Left cardiac atrium (tissue), 4 donors: ENCODE data around the gene TTLL8. TPM values are rescaled to one million over a fixed set of nuclear protein-coding genes. Genes with fewer than 3 reads are reported as not detected.

Experiments
- ATAC-seq, 2 donors: fragments of 200-7000 bp; cut with Tn5 transposase; one replicate each; pipeline ENCODE4 v1.9.1; 2020; ENCODE audit warnings: mild to moderate bottlenecking in 2 of 2, moderate library complexity in 2 of 2
- DNase-seq: peaks from one replicate; pipeline ENCODE4 v3.0.0-alpha.2; 2020
- intact Hi-C, 2 donors: fragments of 100-400 bp; cut with DNase I; formaldehyde crosslinking; loops; one replicate each; pipeline versions ENCODE4 v1.14.1 to v1.15.1; 2022 to 2023
- total RNA-seq, 2 donors: library from RNA; stranded (reverse); fragmentation: NEBNext Ultra II Directional; extraction: Animal tissue kit (Norgen Biotek cat#: 25700); gene quantifications; one replicate each; pipeline ENCODE4 v1.2.1, GENCODE V29; 2021
- donor health status: DM: no; HTN: yes; CAD: no.
- donor health status: DM: no; HTN: yes; CAD: no; lungs with severe emphysema.
- donor health status: DM: yes; HTN: yes; CAD: no.
- donor health status: Dilated cardiomyopathy.

Gene TTLL8
- total RNA-seq, 2 donors from 2014 or later, result not detected

DNA sequence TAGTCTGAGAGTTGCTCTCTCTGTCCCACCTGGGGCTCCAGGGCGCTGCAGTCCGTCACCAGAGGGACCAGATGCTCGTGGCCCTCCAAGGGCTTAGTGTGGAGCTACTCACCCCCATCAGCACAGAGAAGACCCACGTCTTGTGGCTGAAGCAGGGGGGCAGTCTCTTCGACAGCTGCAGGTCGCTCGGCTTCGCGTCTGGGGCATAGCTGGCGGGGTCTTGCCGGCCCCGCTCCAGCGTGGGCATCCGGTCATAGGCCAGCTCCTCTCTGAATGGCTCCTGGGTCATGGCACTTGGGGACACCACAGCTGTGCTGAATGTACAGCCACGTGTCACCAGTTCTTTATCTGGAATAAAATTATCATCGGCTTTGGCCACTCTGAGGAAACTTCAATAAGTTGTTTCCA is 26.5 kb upstream of the TTLL8 start:
- ATAC-seq (no peak), DNase-seq (no peak)
- intact Hi-C loops, result no loop called here

DNA sequence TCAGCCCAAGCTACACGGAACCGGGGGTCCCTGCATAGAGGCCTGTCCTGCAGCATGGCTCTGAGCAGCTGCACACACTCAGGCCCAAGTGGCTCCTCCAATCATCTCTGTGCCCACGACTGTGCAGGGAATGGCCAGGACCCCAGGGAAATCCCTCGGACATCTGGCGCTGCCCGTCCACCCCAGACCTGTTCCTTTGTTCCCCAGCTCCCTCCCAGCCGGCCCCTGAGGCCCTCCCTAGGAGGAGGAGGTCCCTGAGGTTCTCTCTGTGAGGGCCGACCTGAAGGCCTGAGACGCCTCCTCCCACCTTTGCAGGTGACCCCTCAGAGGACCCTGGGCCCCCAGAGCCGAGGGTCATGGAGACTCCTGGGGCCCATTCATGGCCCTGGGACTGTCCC is 26.0 kb upstream of the TTLL8 start:
- intact Hi-C loops, result no loop called here
- no peak for ATAC-seq
- no peak for DNase-seq

DNA sequence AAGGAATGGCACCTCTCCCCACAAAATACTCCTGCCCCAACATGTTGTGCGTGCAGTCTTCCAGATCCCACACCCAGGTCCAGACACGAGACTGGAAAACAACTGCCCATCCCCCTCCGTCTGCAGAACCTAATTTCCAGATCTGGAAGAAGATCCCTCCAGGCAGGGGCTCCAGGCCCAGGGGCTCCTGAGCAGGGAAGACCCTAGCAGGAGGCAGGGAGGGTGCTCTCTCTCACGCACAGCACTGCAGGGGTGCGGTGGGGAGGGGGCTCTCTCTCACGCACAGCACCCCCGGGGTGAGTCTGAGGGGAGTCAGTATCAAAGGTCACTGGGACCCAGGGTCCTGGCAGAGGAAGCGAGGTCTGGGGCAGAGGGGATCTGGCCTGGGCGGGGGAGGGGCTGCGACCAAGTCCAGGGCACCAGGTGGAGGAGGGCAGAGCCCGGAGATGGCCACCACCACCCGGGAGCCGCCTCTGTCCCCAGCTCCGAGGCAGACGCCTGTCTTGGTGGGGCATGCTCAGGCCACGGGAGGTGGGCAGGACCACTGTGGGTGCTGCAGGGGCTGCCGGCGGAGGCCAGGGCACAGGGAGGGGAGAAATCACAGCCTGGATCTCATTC is 25.5 kb upstream of the TTLL8 start:
- intact Hi-C loops, result no loop called here
- ATAC-seq, result no peak
- DNase-seq, result no peak

DNA sequence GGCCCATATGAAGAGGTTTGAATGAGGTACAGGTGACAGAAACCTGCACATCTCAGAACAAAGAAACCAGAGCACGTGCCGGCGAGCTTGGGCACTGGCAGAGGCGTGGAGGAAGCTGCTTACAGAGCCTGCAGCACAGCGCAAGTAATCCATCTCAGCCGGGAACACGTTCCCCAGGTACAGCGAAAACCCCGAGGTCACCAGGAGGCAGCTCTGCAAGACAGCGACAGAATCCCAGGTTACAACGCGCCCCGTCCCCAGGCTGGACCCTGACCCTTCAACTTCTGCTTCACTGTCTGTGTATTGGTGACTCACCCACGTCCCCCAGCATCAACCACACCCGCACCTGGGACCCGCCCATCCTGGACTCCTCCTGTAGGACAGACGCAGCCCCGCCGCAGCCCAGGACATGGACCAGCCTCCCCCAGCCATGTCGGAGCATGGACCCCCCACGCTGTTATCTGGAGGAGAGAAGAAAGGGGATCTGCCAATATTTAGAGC is 24.9 kb upstream of the TTLL8 start:
- no peak for DNase-seq
- no peak for ATAC-seq
- intact Hi-C loops, result no loop called here

DNA sequence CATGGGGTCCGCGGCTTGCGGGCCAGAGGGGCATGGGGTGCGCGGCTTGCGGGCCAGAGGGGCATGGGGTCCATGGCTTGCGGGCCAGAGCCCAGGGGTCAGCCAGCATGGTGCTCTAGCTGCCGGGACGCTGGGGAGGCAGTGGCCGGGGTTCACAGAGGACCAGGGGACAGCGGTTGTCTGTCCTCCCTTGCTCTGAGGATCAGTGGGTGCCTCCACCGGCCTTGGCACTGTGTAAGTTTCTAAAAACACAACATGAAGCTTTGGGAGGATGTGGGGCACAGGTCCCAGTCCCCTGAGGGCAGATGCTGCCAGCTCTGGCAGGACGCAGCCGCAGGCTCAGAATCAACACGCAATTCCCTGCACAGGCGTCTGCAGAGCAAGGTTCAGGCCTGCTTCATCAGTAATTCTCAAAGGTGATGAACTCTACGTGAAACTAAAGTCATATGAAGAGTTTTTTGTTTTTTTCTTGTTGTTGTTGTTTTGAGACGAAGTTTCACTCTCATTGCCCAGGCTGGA is 24.2 kb upstream of the TTLL8 start:
- no peak for DNase-seq
- intact Hi-C loops, result no loop called here
- ATAC-seq, result peak in 1 of 2 donors; percentile 62

DNA sequence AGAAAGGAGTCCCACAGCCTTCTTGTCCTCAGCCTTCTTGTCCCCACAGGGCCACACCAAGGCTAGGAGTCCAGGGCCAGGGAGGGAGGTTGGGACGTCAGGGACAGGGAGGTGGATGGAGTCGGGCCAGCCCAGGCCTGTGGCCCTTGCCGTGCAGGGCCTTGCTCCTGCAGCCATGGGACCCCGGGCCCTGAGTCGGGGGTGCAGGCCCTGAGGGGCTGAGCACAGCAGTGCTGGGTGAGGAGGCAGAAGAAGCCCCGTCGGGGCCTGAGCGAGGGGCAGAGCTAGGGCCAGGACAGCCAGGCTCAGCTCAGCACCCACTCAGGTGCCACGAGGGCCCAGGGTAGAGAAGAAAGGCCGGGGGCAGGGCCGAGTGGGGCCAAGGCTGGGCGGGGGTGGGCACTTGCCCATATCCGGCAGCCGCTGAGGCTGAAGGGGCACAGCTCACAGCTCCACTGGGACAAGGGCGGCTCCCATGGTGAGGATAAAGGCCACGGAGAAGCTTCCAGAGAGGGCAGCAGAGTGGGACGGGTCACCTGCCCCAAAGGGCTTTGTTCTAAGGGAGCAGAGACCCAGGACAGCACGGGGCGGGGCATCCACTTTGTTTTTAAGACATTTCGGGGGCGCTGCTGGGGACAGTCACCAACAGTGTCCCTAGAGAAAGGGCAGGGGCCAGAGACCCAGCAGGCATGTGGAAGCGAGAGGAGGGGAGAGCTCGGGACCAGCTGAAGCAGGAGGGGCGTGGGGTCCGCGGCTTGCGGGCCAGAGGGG is 23.5 kb upstream of the TTLL8 start:
- intact Hi-C loops, result no loop called here
- no peak for DNase-seq
- peak in 1 of 2 donors; percentile 13 for ATAC-seq

DNA sequence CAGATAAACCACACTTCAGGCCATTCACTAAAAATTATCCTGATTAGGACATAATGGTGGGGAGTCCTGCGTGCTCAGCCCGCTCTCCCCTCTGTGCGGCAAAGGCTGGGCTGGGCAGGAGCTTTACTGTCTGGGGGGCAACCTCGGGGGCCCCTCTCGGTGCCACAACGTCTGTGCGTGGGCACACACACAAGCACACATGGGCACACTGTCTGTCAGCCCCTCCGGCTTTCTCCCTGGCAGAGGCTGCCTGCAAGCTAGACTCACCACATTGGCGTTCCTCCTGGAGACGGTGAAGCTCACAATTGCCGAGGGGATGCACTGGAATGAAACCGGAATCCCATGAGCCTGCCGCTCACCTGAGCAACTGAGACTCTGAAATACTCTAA is 22.0 kb upstream of the TTLL8 start:
- intact Hi-C loops, result no loop called here
- ATAC-seq, result no peak
- no peak for DNase-seq

DNA sequence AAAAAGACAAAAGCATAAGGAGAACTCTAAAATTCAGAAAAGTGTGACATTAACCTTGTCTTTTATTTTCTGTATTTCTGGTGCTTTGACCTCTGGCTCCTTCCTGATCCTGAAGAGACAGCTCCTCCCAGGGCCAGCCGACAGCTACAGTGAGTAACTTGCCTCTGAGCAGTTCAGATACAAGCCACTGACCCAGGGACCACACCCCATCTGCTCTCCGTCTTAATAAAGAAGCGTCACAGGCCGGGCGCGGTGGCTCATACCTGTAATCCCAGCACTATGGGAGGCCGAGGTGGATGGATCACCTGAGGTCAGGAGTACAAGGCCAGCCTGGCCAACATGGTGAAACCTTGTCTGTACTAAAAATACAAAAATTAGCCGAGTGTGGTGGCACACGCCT is 20.7 kb upstream of the TTLL8 start:
- intact Hi-C loops, result no loop called here
- DNase-seq (no peak), ATAC-seq (no peak)

DNA sequence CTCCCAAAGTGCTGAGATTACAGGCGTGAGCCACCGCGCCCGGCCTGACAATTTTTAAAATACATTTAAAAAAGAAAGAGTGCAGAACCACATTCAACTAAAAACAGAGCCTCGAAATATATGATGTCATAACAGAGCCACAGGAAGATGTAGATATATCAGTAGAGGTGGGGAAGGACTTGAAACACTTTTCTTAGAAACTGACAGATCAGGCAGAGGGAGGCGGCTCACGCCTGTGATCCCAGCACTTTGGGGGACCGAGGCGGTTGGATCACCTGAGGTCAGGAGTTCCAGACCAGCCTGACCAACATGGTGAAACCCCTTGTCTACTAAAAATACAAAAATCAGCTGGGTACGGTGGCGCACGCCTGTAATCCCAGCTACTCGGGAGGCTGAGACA is 20.1 kb upstream of the TTLL8 start:
- no peak for ATAC-seq
- intact Hi-C loops, result no loop called here
- DNase-seq, result no peak

DNA sequence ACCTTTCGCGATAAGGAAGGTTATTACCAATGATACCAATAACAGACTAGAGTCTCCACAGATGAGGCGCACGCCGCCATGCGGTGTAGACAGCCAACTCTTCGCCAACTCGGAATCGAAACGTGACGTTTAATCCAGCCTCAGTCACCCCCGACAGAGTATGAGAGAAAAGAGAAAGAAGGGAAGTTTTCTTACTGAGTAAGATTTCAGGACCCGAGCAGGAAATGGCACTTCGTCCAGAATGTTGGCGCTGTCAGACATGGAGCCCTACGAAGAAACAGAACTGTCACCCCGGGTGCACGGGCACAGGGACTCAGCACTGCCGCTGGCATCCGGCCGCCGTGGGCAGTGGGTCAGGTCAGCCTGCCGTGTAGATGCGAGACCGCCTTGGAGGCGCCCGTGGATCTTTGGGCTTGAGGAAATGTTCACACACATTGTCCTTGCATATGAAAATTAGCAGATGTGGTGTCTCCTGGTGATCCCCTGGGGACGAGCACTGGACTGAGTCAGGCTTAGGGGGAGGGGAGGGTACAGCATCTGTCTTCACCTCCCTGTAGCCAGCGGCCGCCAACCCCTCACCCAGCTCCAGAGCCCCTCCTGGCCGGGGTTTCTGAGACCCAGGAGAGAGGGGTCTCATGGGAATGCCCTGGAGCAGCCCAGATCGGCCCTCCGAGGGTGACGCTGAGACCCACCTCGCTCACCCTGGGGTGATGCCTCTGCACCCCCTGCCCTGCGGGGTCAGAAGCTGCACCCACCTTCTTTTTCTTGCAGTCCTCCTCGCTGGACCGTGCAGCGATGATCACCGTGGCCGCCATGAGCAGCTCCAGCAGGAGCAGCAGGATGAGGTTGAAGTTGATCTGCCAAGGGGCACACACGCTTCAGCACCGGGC is 18.8 kb upstream of the TTLL8 start:
- no peak for ATAC-seq
- DNase-seq, result no peak
- intact Hi-C loops, result no loop called here

DNA sequence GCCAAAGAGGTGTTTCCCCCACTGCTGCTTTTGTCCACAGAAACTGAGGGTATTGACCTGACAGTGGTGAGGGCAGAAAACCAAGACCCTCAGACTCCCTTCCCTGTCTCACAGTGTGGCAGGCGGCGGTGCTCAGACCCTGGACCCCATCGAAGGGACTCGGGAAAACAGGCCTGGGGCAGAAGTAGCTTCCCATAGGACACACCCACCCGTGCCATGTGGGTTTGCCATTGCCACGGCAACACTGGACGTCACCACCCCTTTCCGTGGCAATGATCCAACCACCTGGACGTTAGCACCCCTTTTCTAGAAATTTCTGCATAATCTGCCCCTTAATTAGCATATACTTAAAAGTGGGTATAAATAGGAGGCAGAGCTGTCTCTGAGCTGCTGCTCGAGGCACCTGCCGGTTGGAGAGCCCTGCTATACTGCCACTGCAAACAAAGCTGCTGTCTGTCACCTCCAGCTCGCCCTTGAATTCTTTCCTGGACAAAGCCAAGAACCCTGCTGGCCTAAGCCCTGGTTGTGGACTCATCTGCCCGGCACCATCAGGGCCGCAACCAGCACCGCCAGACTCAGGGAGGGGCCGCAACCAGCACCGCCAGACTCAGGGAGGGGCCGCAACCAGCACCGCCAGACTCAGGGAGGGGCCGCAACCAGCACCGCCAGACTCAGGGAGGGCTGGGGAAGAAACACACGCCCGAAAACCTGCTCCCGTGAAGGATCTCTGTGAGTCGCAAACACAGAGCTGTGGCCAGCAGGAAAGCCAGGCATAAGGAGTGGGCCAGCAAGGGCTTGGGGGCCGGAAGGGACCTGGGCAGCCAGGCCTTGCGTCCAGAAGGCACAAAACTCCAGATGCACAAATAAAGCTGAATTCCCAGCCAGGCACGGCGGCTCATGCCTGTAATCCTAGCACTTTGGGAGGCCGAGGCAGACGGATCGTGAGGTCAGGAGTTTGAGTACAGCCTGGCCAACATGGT is 16.7 kb upstream of the TTLL8 start:
- DNase-seq (no peak), ATAC-seq (no peak)
- intact Hi-C loops, result no loop called here

DNA sequence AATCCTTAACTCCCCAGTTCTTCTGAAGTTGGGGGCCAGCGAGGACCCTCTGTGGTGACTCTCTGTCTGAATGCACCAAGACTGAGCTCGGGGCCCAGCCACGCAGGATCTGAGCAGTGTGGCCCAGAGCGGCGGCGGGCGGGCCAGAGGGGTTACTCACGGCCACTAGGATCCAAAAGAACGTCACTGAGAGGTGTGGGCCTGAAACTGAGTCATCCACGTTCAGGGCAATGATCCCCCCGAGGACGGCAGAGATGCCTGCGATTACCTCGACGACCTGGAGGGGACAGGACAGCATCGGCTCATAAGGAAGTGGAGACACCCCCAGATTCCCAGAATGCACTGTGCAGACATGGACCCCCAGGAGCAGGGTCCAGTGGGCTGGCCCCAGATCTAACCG is 16.0 kb upstream of the TTLL8 start:
- ATAC-seq, result no peak
- intact Hi-C loops, result no loop called here
- no peak for DNase-seq

DNA sequence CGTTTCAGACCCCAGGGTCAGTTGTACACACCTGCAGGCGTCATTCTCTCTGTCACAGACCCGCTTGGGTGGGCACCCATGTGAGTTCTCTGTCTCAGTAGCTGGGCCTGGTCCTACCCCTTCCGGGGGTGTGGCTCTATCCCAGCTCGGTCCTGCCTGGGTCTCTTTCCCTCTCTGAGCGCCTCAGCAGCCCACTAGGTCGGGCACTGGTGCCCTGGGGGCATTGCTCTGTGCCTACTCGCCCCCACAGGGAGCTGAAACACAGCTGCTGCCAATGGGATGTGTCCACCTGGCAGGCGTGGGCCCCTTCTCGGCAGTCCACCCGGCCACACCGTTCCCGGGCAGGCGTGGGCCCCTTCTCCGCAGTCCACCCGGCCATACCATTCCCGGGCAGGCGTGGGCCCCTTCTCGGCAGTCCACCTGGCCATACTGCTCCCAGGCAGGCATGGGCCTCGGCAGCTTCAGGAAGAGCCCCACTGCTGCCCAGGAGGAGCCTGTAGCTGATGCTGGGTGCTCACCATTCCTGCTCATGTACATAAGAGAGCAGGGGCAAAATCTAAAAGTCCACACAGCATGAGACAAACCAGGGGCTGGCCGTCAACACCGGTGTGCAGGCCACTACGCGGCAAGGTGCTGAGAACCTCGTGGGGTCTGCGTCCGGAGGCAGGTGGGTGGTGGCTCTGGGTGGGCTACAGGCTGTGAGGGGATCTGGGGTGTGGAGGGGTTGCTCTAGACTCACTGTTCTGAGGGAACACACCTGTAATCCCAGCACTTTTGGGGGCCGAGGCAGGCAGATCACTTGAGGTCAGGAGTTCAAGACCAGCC is 14.8 kb upstream of the TTLL8 start:
- intact Hi-C loops, result no loop called here
- ATAC-seq, result no peak
- no peak for DNase-seq

DNA sequence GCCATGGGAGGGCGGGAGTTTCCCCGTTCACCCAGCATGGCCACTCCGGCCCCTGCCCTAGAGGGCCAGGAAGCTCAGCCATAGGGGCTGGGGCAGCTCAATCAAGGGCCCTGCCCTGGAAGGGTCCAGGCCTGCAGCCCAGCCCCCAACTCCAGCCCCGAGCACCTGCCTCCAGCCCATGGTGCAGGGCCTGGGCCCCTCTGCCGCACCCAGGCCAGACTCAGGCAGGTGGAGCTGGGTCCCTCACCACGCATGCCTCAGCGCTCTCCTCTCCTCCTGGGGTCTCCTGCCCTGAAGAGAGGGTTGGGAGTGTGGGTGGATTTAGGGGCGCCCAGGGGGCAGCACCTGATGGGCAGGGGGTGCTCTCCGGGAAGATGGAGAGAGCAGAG is 14.1 kb upstream of the TTLL8 start:
- intact Hi-C loops, result no loop called here
- no peak for ATAC-seq
- no peak for DNase-seq

DNA sequence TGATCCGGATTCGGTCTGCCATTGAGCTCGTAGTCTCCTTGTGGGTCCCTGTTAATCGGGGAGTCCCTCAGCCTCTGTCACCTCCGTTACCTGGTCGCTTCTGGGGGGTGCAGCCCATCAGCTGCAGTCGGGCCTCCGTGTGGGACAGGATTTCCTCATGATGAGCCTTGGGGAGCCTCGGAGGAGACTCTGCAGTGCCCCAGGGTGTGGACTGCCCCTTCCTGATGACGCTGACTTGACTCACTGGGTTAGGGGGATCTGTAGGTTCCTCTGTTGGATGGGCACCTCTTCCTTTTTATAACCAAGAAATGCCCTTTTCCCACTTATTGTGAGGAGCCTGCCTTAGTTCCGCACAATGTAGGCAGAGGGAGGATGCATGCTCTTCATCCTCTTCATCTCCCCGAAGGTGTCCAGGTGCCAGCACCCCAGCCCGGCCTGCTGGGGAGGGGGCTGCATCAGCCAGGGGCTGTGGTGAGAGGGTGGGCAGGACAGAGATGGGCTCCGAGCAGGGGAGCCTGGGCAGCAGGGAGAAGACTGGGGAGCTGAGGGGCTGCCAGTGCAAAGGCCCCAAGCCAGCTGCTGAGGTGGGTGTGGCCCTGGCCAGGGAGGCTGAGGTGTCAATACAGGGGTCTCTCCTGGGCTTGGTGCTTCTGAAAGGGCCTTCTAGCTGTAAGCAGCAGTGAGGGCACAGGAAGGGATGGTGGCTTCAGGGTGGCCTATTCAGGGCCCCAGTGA is 13.5 kb upstream of the TTLL8 start:
- ATAC-seq (no peak), DNase-seq (no peak)
- intact Hi-C loops, result no loop called here

DNA sequence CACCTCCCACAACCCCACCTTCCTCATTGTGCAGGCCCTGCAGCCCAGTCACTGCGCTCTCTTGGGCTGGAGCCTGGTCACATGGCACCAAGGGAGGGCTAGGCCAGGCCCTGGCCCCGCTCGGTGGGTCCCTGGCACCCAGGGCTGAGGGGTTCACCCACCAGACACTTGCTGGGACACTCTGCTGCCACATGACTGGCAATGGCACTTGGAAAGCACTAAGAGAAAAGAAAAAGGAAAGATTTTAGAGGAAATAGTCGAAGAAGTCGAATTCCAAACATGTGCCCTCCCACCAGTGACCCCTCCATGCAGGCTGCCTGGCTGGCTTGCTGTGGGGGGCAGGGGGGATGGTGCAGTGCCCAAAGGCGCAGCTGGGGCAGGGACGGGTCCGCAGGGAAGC is 12.3 kb upstream of the TTLL8 start:
- DNase-seq (no peak), ATAC-seq (no peak)
- intact Hi-C loops, result no loop called here

DNA sequence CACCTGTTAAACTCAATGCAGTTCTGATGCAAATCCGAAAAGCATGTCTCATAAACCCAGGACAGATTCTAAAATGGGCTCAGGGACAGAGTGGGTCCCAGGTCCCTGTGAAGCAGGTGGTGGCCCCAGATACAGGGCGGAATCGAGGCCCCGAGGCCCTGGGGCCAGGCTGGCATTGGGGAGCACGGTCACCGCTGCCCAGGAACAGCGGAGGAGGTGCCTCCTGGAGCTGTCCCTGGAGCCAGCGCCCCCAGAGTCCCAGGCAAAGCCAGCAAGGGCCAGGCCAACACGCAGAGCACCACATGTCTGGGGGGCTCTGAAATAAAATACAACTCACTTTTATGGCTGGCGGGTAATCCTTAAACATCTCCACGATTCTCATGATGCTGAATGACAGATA is 10.0 kb upstream of the TTLL8 start:
- intact Hi-C loops, result no loop called here
- DNase-seq (no peak), ATAC-seq (no peak)
